GM18498 (cell line): Measurements from ENCODE around the gene PAFAH1B1.

Experiments
- ATAC-seq: cut with Tn5 transposase; IDR thresholded peaks from one replicate; pipeline ENCODE4 v1.9.1; 2021; ENCODE audit warnings: mild to moderate bottlenecking, moderate library complexity; ENCODE audit not compliant: unreplicated experiment

PAFAH1B1 gene

DNA sequence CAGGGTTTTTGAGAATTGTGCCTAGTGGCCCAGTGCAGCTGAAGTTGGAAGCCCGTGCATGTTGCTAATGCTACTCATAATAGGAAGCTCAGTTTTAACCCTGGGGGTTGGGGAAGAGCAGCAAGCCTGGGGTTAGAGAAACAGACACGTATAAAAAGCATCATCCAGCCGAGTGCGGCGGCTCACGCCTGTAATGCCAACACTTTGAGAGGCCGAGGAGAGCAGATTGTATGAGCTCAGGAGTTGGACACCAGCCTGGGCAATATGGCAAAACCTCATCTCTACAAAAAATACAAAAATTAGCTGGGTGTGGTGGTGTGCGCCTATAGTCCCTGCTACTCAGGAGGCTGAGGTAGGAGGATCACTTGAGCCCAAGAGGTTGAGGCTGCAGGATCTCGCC lies 120.4 kb downstream of the PAFAH1B1 start:
- no peak for ATAC-seq

DNA sequence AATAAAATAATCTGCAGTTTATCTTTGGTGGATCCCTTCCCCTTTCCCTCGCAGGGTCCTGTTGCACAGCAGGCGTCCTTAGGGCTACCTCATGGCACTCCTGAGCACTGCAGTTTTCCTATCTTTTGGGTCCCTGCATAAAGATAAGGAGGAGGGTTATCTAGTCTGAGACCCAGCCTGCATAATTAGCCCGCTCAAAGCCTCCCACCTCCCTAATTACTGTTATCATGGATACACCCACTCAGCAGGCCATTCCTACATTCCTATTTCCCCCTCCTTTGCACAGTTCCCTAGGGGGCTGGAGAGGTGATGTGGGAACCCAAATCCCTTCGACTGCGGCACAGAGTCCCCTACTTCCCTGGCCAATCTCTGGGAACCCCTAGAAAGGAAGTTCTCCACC lies 123.2 kb downstream of the PAFAH1B1 start:
- no peak for ATAC-seq

DNA sequence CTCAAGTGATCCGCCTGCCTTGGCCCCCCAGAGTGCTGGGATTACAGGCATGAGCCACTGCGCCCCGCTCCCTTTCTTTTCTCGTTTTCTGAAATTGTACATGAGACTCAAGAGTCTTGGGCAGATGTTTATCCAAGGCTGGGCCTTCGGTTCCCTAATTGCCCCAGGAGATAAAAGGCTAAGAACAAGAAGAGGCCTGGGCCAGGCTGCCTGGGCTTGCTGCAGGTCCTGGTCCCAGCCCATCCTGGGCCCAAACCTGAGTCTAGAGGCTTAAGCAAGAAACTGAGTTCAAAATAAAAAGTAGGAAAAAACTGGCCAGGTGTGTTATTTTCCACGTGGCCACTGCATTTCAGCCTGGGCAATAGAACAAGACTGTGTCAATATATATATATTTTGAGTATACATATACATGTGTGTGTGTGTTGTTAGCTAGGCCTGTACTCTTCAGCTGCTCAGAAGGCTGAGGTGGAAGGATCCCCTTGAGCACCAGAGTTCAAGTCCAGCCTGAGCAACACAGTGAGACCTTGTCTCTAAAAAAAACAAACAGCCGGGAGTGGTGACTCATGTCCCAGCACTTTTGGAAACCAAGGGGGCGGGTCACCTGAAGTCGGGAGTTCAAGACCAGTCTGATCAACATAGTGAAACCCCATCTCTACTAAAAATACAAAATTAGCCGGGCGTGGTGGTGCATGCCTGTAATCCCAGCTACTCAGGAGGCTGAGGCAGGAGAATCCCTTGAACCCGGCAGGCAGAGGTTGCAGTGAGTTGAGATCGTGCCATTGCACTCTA lies 124.9 kb downstream of the PAFAH1B1 start:
- ATAC-seq: no peak

DNA sequence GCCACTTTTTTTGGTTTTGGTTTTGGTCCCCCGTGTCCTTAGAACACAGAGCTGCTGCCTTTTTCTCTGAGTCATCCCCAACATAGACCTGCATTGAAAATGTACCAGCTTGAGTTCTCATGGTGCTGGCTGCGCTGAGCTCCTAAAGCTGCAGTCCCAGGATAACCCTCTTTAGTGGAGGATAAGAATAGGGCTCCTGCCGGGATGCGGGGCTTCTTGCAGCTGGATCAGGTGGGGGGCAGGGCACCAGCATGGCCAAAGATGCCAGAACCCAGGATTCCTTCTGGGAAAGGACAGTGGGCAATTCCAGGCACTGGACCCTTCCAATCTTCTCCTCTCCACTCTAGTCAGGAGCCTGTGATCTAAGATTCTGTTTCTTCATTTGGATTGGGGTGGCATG lies 126.4 kb downstream of the PAFAH1B1 start:
- ATAC-seq: no peak

DNA sequence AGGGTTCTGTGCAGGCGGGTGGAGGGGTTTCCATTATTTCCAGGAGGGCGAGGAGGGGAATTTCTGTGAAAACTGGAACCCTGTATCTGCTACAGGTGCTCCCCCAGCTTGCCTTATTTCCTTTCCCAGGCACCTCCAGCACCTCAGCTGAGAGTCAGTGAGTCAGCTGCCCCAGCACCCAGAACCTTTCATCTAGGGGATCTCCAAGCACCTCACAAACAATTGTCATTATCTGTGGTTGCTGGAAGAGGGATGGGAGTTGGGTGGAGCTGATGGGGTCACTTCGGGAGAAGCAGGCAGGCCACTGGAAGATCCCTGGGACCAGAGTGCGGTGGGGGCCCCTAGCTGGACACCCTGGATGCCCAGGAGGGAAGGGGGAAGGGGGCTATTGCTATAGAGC lies 128.1 kb downstream of the PAFAH1B1 start:
- no peak for ATAC-seq

DNA sequence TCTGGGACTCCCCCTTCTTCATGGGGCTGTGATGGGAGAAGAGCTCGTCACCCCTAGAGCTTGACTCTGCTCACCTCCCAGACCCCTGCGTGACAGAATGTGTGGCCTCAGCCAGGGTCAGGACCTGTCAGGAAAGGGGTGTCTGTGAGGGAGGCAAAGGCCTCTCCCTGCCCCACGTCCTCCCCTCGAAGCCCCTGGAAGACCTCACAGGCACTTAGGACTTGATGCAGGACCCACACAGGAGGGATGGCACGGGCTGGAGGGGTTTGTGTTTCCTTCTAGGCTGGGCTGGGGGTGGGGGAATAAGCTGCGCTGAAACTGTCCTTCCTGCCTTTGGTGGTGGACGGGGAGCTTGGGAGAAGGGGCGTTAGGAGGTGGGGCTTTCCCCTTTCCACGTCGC lies 129.2 kb downstream of the PAFAH1B1 start:
- no peak for ATAC-seq

DNA sequence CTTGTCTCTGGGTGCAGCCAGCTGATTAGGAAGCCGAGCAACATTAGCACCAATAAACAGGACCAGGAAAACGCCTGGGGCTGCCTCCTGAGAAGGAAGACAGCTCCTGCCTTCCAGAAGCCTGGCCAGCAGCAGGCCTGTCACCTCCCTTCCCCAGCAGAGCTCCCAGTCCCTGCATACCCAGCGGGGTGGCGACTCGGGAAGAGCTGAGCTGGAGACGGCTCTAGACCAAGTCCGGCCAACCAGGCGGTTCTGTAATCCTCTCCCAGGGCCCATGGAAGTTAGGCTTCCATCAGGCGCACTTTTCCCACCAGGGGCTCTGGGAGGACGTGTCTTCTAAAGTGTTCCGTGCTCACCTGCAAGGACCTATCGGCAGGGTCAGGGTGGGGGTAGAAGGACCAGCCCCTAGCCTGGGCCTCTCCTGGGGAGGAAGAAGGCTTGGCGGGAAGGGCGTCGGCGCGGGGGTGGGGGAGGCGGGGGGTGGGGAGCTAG lies 130.1 kb downstream of the PAFAH1B1 start:
- ATAC-seq: no peak

DNA sequence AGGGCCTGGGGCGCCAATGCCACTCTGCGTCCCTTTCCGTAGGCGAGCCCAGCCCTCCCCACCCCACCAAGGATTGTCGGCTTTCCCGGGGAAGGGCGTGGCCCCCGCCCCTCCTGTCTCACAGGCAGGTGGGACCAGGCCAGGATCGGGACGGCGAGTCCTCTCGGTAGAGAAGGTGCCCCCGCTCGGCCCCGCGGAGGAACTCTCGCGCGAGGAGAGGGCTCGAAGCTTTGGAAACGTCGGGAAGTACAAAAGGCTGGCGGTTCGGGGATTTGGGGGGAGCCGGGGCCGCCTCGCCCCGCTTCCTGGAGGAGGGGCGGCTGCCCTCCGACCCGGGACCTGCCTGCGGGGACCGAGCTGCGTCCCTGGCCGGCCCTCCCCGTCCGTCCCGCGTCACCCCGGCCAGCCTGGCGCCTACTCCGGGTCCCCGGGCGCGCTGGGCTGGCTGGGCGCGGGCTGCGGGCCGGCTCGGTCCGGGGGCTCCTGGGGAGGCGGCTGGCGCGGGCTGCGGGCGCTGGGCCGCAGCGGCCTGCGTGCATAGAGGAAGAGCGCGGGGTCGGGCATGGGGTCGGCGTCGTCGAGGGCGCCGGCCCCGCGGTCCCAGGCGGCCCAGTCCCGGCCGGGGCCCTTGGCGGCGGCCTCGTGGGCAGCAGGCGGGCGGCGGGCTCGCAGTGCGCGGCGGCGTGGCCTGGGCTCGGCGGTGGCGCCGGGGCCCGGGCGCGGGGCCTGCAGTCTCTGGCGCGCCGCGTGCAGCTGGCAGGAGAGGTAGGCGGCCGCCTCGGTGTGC lies 130.7 kb downstream of the PAFAH1B1 start:
- ATAC-seq: no peak

DNA sequence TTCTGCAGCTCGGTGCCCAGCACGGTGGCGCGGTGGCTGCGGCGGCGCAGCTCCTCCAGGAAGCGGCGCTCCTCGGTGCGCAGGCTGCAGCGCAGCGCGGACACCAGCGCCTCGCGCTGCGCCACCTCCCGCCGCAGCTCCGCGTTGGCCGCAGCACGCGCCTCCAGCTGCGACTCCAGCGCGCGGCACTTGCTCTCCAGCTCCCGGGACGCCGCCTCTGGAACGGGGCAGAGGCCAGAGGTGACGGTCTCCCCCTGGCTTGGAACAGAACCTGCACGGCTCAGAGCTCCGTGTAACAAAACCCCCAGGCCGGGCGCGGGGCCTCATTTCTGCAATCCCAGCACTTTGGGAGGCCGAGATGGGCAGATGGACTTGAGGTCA lies 131.3 kb downstream of the PAFAH1B1 start:
- ATAC-seq: no peak

DNA sequence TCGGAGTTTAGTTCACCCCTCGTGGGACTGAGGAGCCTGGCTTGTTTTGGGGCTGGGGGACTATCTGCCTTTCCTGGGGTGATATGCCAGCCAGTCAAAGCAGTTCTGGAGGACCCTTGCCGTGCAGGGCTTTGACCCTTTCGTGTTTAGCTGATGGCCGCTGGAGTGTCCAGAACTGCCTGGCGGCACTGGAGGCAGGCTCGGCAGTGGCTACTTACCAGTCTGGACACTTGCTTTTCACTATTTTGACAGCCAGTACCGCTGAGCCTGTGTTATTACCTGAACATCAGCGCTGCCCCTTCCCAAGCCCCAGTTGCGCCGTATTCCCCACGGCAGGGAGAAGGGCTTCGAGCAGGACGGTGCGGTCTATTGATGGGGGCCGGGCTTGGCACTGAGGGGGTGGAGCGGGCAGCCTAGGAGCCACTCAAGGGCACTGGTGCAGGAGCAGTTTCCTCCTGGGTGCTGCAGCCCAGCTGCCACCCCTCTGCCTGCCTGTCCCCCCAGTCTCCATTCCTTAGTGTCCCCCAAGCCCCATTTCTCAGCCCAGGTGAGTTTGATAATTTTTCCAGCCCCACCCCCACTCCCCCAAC lies 137.4 kb downstream of the PAFAH1B1 start:
- no peak for ATAC-seq

DNA sequence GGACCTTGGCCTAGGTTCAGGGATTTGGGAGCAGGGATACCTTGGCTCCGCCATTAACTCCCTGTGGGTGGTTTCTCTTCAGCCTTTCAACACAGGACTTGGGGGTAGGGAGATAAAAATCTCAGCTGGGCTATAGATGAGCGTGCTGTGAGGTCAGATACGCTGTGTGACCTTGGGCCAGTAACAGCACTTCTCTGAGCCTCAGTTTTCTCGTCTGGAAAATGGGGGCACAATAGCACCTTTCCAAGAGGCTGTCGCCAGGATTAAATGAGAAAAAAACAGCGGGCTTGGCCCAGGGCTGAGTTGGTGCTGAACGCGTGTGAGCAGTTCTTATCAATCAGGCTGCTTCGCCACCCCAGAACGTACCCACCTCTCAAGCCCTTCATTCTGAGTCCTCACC lies 138.4 kb downstream of the PAFAH1B1 start:
- ATAC-seq: no peak

DNA sequence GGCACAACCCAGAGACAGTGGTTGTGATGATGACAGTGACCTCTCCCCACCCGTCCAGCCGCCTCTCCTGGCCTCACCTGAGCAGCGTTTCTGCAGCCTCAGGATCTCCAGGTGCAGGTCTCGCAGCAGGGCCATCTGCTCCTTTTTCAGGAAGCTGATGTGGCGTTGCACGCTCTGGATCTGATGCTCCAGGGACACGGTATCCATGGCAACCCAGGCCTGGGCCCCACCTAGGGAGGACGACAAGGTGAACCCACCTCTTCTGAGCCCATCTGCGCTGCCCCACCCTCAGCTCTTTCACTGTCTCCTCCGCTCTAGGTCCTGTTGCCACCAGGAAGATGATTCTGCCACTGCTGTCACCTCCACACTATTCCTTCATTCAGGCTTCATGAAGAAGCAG lies 141.5 kb downstream of the PAFAH1B1 start:
- no peak for ATAC-seq
